HG02884 (cell line): ENCODE results near the gene PSMC4.
A peak's percentile ranks its signal among the peaks of the same experiment; 100 is the strongest.

Experiments used
- ATAC-seq: cut with Tn5 transposase; IDR thresholded peaks from one replicate; pipeline ENCODE4 v1.9.1; 2021; ENCODE audit warnings: mild to moderate bottlenecking, moderate library complexity; ENCODE audit not compliant: unreplicated experiment

PSMC4 gene

DNA sequence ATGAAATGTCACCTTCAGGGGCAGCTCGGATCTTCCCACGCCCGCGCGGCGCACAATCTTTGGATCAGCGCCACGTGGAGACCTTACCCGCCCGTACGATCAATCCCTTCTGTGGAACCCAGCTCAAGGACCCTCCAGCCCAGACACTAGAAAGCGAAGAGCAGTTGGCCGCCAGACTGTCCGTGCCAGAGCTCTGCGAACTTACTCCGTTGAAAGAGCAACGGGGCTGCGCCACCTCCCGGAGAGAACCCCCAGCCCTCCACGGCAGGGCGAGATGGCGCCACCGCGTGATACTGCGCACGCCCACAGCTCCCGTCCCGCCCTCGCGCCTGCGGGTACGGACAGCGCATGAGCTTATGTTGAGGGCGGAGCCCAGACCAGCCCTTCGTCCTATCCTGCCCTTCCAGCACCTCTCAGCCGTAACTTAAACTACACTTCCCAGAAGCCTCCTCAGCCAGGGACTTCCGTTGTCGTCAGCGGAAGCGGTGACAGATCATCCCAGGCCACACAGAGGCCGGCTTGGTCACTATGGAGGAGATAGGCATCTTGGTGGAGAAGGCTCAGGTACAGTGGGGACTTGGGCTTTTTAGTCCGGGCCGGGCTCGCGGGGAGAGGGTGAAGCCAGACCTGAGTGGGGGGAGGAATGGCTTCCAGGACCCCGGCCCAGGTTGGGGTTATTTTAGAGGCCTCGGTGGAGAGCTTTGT is at the start of gene PSMC4:
Gene PSMC4 (plus strand): TSS at position 491 of the 705 bp plus-strand sequence. CDS start 38 bp downstream, at position 529.
- ATAC-seq = peak; percentile 97

DNA sequence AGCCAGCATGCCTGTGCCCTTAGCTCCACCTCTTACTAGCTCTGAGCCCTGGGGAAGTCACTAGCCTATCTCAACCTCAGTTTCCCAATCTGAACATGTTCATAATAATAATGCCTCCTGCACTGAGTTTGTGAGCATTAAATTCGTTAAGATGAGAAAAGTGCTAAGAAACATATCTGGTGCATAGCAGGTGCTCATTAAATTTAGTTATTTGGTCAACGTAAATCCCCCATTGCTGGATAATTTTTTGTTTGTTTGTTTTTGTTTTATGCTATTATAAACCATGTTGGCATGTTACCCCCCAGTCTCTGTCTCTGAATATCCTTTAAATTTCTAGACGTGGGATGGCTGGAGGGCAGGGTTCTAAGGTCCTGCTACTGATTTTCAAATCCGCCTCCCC is 47.1 kb upstream of the PSMC4 start:
- ATAC-seq = no peak

DNA sequence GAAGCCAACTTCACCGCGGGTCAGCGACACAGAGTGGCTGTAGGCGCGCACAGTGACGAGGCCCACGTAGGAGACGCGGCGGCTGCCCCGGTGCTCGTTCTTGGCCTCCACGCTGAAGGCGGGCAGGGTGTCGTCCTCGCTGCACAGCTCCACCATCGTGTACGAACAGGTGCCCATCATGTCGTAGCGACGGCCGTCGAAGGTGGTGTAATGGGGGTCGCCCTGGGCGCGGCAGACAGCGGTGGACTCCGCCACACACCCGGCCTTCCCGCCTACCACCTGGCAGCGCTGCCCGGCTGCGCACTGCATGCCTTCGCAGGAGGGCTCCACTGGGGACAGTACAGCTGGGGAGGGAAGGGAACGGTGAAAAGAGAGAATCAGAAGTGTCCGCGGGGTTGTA is 46.6 kb upstream of the PSMC4 start:
- ATAC-seq = no peak

DNA sequence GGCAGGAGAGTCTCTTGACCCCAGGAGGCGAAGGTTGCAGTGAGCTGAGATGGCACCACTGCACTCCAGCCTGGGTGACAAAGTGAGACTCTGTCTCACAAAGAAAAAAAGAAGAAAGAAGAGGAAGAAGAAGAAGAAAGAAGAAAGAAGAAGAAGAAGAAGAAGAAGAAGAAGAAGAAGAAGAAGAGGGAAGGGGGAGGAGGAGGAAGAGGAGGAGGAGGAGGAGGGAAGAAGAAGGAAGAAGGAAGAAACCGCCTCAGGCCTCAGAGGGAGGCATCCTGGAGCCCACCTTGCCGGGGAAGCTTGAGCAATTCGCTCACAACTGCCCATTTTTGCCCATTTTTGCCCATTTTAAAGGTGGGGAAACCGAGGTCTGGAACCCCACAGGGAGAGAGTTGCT is 46.0 kb upstream of the PSMC4 start:
- ATAC-seq = no peak

- ATAC-seq = no peak
Measured at GRCh38 chr19:39926170-39926760, 44.7 kb upstream of the PSMC4 start.

- ATAC-seq = no peak
Measured at GRCh38 chr19:39927076-39927475, 43.9 kb upstream of the PSMC4 start.

GRCh38 chr19:39927524-39928356 is 43.2 kb upstream of the PSMC4 start:
- no peak for ATAC-seq

GRCh38 chr19:39928357-39928725 is 42.6 kb upstream of the PSMC4 start:
- no peak for ATAC-seq

DNA sequence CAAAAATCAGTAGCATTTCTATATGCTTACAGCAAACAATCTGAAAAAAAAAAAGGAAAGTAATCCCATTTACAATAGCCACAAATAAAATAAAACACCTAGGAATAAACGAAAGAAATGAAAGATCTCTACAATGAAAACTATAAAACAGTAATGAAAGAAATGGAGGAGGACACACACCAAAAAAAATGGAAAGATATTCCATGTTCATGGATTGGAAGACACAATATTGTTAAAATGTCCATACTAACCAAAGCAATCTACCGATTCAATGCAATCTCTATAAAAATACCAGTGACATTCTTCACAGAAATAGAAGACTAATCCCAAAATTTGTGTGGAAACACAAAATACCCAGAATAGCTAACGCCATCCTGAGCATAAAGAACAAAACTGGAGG is 41.2 kb upstream of the PSMC4 start:
- no peak for ATAC-seq

DNA sequence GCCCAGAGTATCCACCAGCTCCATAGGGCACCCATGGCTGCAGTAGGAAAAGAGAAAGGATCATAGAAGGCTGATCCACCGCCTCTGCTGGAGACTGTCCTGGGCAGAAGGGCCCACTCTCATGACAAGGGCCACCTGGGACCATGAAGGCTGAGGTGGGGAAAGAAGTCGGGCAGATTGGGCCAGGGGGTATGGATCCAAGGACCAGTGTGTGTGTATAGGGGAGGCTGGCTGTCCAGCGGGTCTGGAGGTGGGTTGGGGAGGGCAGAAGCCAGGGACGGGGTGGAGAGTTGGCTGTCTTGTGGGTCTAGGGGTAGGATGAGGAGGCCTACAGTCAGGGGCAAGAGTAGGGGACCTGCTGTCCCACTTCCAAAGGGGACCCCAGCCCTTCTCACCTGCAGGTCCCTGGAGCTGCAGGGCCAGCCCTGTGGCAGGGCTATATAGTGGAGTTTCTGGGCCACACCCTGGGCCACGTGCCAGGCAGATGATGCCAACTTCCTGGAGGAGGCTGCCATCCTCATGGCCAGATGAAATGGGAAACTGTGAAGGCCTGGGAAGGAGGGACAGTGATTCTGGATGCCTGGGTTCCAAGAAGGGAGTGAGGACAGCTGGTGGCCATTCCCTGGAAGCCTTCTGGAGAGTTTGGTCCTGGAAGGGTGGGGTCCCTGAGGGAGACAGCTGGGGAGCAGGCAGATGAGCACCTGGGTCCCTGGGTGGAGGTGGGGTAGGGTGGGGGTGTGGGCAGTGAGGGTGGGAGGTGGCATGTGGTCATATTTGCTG is 36.2 kb upstream of the PSMC4 start, which contains the start of gene FCGBP:
Gene FCGBP (minus strand): TSS at position 51 of the 780 bp plus-strand sequence.
- no peak for ATAC-seq

- ATAC-seq = no peak
Measured at GRCh38 chr19:39935364-39935661, 35.7 kb upstream of the PSMC4 start.

DNA sequence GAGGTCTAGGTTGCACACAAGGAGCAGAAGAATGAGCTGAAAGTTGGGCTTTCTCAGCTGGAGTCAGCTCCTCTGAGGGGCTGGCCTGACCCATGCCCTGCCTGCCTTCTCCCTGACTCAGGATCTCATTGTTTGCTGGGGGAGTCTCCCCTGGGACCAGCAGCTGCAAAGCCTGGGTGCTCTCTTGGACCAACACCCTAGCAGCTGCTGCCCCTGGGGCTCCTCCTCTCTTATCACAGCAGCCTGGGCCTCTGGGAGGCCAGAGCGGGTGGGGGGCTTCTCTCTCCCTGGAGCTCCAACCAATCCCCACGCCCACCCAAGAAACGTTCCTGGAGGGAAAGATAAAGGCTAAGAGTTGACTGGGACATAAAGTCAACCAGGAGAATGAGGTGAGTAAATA is 34.9 kb upstream of the PSMC4 start:
- no peak for ATAC-seq

DNA sequence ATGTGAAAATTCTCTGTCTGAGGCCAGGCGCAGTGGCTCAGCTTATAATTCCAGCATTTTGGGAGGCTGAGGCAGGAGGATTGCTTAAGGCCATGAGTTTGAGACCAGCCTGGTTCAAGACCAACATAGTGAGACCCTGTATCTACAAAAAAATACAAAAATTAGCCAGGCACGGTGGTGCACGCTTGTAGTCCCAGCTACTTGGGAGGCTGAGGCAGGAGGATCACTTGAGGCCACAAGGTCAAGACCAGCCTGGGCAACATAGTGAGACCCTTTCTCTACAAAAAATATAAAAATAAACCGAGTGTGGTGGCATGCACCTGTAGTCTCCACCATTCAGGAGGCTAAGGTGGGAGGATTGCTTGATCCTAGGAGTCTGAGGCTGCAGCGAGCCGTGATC is 34.3 kb upstream of the PSMC4 start:
- no peak for ATAC-seq

GRCh38 chr19:39937094-39937720 is 33.8 kb upstream of the PSMC4 start:
- ATAC-seq = no peak

GRCh38 chr19:39937787-39938186 is 33.2 kb upstream of the PSMC4 start:
- no peak for ATAC-seq

DNA sequence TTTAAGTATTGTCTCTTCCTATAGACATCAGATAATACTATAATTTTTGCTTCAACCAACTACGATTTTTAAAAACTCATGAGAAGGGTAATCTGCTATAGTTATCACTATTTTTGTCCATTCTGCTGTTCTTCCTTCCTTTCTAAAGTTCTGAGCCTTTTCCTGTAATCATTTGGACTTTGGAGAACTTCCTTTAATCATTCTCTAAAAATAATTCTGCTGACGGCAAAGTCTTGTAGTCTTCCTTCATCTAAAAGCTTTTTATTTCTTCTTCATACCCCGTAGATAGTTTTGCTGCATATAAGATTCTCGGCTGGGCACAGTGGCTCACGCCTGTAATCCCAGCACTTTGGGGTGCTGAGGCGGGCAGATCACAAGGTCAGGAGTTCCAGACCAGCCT is 31.4 kb upstream of the PSMC4 start:
- no peak for ATAC-seq

- ATAC-seq = no peak
Measured at GRCh38 chr19:39940221-39940833, 30.6 kb upstream of the PSMC4 start.

DNA sequence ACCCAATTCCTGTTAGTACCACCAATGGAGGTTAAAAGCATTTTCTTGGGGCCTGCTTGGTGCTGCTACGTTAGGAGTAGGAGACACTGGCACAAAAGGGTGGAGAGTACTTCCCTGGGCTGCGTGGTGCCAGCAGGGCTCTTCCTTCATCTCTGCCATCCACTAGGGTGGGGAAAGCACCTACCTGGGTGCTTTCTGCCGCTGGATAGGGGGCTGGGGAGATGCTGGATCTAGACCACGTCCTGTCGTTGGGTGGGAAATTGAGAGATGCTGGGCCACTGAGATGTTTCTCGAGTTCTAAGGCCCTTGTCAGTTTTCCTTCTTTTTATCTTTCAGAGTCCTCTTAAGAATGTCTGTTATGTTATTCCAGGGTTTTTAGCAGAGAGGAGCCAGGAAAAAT is 29.8 kb upstream of the PSMC4 start:
- ATAC-seq = no peak

GRCh38 chr19:39941615-39942365 is 29.2 kb upstream of the PSMC4 start:
- no peak for ATAC-seq

- no peak for ATAC-seq
Measured at GRCh38 chr19:39942366-39942730, 28.6 kb upstream of the PSMC4 start.
